ENCODE data around the gene WASF3. TPM values are rescaled to one million over a fixed set of nuclear protein-coding genes. Genes with fewer than 3 reads are reported as not detected.

WASF3 gene
- total RNA-seq, 1 experiment from 2014 or later = 3.4 TPM

DNA sequence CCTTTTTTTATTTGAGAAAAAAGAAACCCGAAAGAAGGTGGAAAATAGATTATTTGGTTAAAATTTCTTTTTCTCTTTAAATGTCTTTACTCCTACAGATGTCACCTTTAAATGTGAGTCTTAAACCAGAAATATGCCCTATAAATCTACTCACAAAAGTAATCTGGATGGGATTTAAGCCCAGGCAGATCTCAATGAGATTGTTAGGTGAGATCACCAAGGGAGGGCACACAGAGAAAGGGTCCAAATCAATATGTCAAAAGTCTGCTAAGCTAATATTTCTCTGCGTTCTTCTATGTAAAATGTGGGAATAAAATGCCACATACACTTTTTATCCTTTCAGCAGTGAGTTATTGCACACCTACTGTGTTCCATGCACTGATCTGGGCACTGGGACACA lies 32.9 kb downstream of the WASF3 start:
- H3K79me2 ChIP-seq (ENCODE audit: insufficient read depth, low read length) = no peaks in the 10 kb centered on the region
- ChIA-PET POLR2A (no interaction called here), CTCF (no interaction called here)

DNA sequence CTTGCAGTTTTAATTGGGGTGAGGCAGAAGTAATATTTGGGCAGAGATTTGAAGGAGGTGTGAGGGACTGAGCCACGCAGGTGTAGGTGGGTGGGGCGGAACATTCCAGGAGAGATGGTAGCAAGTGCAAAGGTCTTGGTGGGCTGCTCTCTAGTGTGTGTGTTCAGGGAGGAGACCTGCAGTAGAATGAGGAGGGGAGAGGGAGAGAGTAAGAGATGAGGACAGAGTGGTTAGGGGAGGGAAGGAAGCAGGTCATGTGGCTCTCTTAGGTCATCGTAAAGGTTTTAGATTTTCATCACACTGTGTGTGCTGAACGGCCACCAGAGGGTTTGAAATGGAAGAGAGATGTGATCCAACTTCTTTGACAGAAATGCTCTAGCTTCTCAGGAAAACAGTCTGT lies 33.5 kb downstream of the WASF3 start:
- H3K4me2 ChIP-seq (ENCODE audit: low read length) = no peak overlapping the region
- intact Hi-C loops (cut with micrococcal nuclease) = no loop called here
- no peak for DNase-seq (ENCODE audit: low read depth, low spot score)
- no peaks in the 10 kb centered on the region for H3K9me2 ChIP-seq (ENCODE audit: insufficient read depth)
- H3K27ac ChIP-seq (ENCODE audit: low read depth, low read length) = no peak overlapping the region
- ChIA-PET POLR2A (no interaction called here), RAD21 (ENCODE audit: low non-redundant PET in 1 of 2, low total read pairs in 2 of 2, uncharacterized antibody in 2 of 2, unreplicated experiment in 2 of 2) (no interaction called here), CTCF (no interaction called here)
- H3K4me1 ChIP-seq (ENCODE audit: control insufficient read depth in 1 of 2, insufficient read depth in 2 of 2, low read length in 2 of 2) = no peaks in the 10 kb centered on the region
- H2AFZ ChIP-seq (ENCODE audit: low read depth, low read length, poor library complexity, severe bottlenecking) = no peak overlapping the region
- H3K4me3 ChIP-seq (replicated peaks in 1 of 2; ENCODE audit: low read depth in 1 of 2, low read length in 2 of 2) = no peak overlapping the region
- no peaks in the 10 kb centered on the region for H4K20me1 ChIP-seq (ENCODE audit: insufficient read depth)
- H3K36me3 ChIP-seq (ENCODE audit: control insufficient read depth in 1 of 2, insufficient read depth in 2 of 2, low read length in 2 of 2) = no peaks in the 10 kb centered on the region
- no peak for TF ChIP-seq ZNF274 (IDR thresholded peaks at IDR 0.05; ENCODE audit: low read depth, low read length)
- TF ChIP-seq, protein P1, sequence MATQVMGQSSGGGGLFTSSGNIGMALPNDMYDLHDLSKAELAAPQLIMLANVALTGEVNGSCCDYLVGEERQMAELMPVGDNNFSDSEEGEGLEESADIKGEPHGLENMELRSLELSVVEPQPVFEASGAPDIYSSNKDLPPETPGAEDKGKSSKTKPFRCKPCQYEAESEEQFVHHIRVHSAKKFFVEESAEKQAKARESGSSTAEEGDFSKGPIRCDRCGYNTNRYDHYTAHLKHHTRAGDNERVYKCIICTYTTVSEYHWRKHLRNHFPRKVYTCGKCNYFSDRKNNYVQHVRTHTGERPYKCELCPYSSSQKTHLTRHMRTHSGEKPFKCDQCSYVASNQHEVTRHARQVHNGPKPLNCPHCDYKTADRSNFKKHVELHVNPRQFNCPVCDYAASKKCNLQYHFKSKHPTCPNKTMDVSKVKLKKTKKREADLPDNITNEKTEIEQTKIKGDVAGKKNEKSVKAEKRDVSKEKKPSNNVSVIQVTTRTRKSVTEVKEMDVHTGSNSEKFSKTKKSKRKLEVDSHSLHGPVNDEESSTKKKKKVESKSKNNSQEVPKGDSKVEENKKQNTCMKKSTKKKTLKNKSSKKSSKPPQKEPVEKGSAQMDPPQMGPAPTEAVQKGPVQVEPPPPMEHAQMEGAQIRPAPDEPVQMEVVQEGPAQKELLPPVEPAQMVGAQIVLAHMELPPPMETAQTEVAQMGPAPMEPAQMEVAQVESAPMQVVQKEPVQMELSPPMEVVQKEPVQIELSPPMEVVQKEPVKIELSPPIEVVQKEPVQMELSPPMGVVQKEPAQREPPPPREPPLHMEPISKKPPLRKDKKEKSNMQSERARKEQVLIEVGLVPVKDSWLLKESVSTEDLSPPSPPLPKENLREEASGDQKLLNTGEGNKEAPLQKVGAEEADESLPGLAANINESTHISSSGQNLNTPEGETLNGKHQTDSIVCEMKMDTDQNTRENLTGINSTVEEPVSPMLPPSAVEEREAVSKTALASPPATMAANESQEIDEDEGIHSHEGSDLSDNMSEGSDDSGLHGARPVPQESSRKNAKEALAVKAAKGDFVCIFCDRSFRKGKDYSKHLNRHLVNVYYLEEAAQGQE (IDR thresholded peaks at IDR 0.05; ENCODE audit: low read depth) = no peak
- no peak for TF ChIP-seq CBX3 (IDR thresholded peaks at IDR 0.05; ENCODE audit: low read depth)
- no peak for TF ChIP-seq ELF1 (IDR thresholded peaks at IDR 0.05; ENCODE audit: borderline replicate concordance, low read depth)
- no peak for TF ChIP-seq POLR2A (IDR thresholded peaks at IDR 0.05; ENCODE audit: borderline replicate concordance, extremely low read depth, insufficient read depth, insufficient read length)
- TF ChIP-seq FOSL1 (IDR thresholded peaks at IDR 0.05; ENCODE audit: low read depth) = no peak
- no TSS peak for BruUV-seq (replicated peaks)
- H3K9me3 ChIP-seq (ENCODE audit: control insufficient read depth in 1 of 2, insufficient read depth in 1 of 2, low read depth in 1 of 2, low read length in 2 of 2) = no peaks in the 10 kb centered on the region
- H3K9ac ChIP-seq (ENCODE audit: low read length) = no peak overlapping the region
- ATAC-seq = no peak
- H3K79me2 ChIP-seq (ENCODE audit: insufficient read depth, low read length) = no peaks in the 10 kb centered on the region
- peaks cover 58% of the 10 kb centered on the region for H3K27me3 ChIP-seq (ENCODE audit: insufficient read depth, low read length)

More for the DNA sequence above, 32.9 kb downstream of the WASF3 start:
- Histone ChIP-seq H3K36me3 (ENCODE audit: control insufficient read depth in 1 of 2, insufficient read depth in 2 of 2, low read length in 2 of 2) (no peaks in the 10 kb centered on the region), H3K9me2 (ENCODE audit: insufficient read depth) (no peaks in the 10 kb centered on the region), H3K9ac (ENCODE audit: low read length) (no peak overlapping the region), H3K4me3 (replicated peaks in 1 of 2; ENCODE audit: low read depth in 1 of 2, low read length in 2 of 2) (no peak overlapping the region), H3K4me1 (ENCODE audit: control insufficient read depth in 1 of 2, insufficient read depth in 2 of 2, low read length in 2 of 2) (no peaks in the 10 kb centered on the region), H3K27ac (ENCODE audit: low read depth, low read length) (no peak overlapping the region), H3K9me3 (ENCODE audit: control insufficient read depth in 1 of 2, insufficient read depth in 1 of 2, low read depth in 1 of 2, low read length in 2 of 2) (no peaks in the 10 kb centered on the region), H3K27me3 (ENCODE audit: insufficient read depth, low read length) (peaks cover 58% of the 10 kb centered on the region), H2AFZ (ENCODE audit: low read depth, low read length, poor library complexity, severe bottlenecking) (no peak overlapping the region), H4K20me1 (ENCODE audit: insufficient read depth) (no peaks in the 10 kb centered on the region), H3K4me2 (ENCODE audit: low read length) (no peak overlapping the region)
- RAD21 ChIA-PET (ENCODE audit: low non-redundant PET in 1 of 2, low total read pairs in 2 of 2, uncharacterized antibody in 2 of 2, unreplicated experiment in 2 of 2) = no interaction called here
- DNase-seq (ENCODE audit: low read depth, low spot score) (no peak), ATAC-seq (no peak)
- TF ChIP-seq EZH2 (IDR thresholded peaks at IDR 0.05) = no peak
- TF ChIP-seq ZFX (IDR thresholded peaks at IDR 0.05) = no peak
- TF ChIP-seq EZH2phosphoT487 (IDR thresholded peaks at IDR 0.05; ENCODE audit: borderline replicate concordance) = no peak
- no peak for TF ChIP-seq JUND (IDR thresholded peaks at IDR 0.05)
- no peak for TF ChIP-seq POLR2AphosphoS5 (IDR thresholded peaks at IDR 0.05; ENCODE audit: low read depth, low read length)
- no peak for TF ChIP-seq YY1 (IDR thresholded peaks at IDR 0.05; ENCODE audit: extremely low read depth, insufficient replicate concordance, low read depth, low read length)
- intact Hi-C loops (cut with micrococcal nuclease) = no loop called here
- BruUV-seq (replicated peaks) = no TSS peak
